ENCODE data around the gene TADA2B. TPM values are rescaled to one million over a fixed set of nuclear protein-coding genes. Genes with fewer than 3 reads are reported as not detected.

TADA2B gene
- total and polyA plus RNA-seq, 8 donors = 9.6 to 26.2 (median 17.9) TPM

- intact Hi-C loops (cut with DNase I) = no loop called here
- no peaks in the 10 kb centered on the region for H3K27me3 ChIP-seq
- FAIRE-seq = no peak
- TF ChIP-seq CTCF (IDR thresholded peaks at IDR 0.05) = no peak
- peak overlapping the region; percentile 30 to 75 (median 52) for H3K27ac ChIP-seq
- peak; percentile 94 to 97 (median 96) for ATAC-seq
- WGBS, 2 donors = 32 to 33% methylated on average over 20 of the region's 20 CpGs
- peaks cover 0 to 25% (median 6%) of the 10 kb centered on the region in 3 donors for H3K36me3 ChIP-seq
- H3K9me3 ChIP-seq = no peaks in the 10 kb centered on the region
- H3K4me1 ChIP-seq = peaks cover 0 to 7% (median 0%) of the 10 kb centered on the region in 3 donors
- no peak overlapping the region for H3K4me3 ChIP-seq
- peak; percentile 57 to 89 (median 80) for DNase-seq
Measured at GRCh38 chr4:7034262-7035081, 8.7 kb upstream of the TADA2B start.

GRCh38 chr4:7037425-7037824 is 5.7 kb upstream of the TADA2B start:
- Histone ChIP-seq H3K4me1 (peaks cover 6 to 7% (median 6%) of the 10 kb centered on the region in 3 donors), H3K36me3 (peaks cover 0 to 1% (median 0%) of the 10 kb centered on the region in 3 donors), H3K9me3 (no peaks in the 10 kb centered on the region), H3K4me3 (no peak overlapping the region), H3K27ac (no peak overlapping the region), H3K27me3 (no peaks in the 10 kb centered on the region)
- no peak for DNase-seq
- FAIRE-seq = no peak
- no peak for ATAC-seq
- intact Hi-C loops (cut with DNase I) = no loop called here
- 52 to 65% methylated on average over 6 of the region's 6 CpGs for WGBS, 2 donors
- no peak for TF ChIP-seq CTCF (IDR thresholded peaks at IDR 0.05)

- H3K27ac ChIP-seq = no peak overlapping the region
- TF ChIP-seq CTCF (IDR thresholded peaks at IDR 0.05) = no peak
- no peak overlapping the region for H3K4me3 ChIP-seq
- no peaks in the 10 kb centered on the region for H3K27me3 ChIP-seq
- peaks cover 6 to 19% (median 16%) of the 10 kb centered on the region in 3 donors for H3K4me1 ChIP-seq
- FAIRE-seq (no peak), ATAC-seq (no peak), DNase-seq (no peak)
- WGBS, 2 donors = 75 to 76% methylated on average over 4 of the region's 4 CpGs
- no peaks in the 10 kb centered on the region for H3K36me3 ChIP-seq
- H3K9me3 ChIP-seq = no peaks in the 10 kb centered on the region
- intact Hi-C loops (cut with DNase I) = no loop called here
Measured at GRCh38 chr4:7040765-7041164, 2.4 kb upstream of the TADA2B start.

DNA sequence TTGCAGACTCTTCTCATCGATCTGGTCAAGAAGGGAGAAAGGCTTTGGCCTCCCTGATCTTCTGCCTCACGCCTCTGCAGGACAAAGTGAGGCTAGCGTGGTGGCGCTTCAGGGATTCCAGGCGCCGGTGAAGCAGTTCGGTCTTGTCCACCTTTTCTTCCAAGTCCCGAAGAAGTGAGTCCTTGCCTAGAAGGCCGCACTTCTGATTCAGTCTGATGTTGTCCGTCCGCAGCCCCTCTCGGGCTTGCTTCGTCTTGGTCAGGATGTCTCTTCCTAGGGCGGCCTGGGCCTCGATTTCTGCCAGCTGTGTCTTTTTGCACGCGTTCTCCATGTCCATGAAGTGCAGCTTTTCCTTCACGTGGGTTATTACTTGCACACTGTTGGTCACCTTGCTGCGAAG is 1.9 kb upstream of the TADA2B start:
- H3K36me3 ChIP-seq = no peaks in the 10 kb centered on the region
- no peak for FAIRE-seq
- 93 to 94% methylated on average over 19 of the region's 19 CpGs for whole genome bisulfite sequencing, 2 donors
- TF ChIP-seq CTCF (IDR thresholded peaks at IDR 0.05) = no peak
- no peak overlapping the region for H3K4me3 ChIP-seq
- H3K27me3 ChIP-seq = no peaks in the 10 kb centered on the region
- no peak overlapping the region for H3K27ac ChIP-seq
- intact Hi-C loops (cut with DNase I) = no loop called here
- no peak for DNase-seq
- ATAC-seq = no peak
- H3K9me3 ChIP-seq = no peaks in the 10 kb centered on the region
- H3K4me1 ChIP-seq = peaks cover 11 to 23% (median 21%) of the 10 kb centered on the region in 3 donors

All from pancreas (tissue), 10 donors.